ENCODE data around the gene AHDC1.
A peak's percentile ranks its signal among the peaks of the same experiment; 100 is the strongest.

AHDC1 gene

DNA sequence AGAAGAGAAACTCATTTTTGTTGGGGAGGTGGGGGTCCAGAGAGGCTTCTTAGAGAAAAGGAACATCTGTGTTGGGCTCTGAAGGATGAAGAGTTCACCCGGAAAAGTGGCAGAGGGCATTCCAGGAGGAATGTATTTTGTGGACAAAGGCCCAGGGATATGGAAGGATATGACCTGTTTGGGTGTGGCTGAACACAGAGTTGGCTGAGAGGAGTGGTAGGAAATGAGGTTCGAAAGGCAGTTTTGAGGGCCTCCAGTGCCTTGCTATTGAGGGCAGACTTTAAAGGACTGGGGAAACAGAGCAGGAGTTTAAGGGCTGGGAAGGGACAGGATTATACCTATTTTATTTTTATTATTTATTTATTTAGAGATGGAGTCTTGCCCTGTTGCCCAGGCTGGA is 86.6 kb downstream of the AHDC1 start:
- Histone ChIP-seq H3K27me3 (ENCODE audit: control insufficient read depth, insufficient read depth, low read length) (no peaks in the 10 kb centered on the region), H3K9me3 (replicated peaks; ENCODE audit: low read length) (no peaks in the 10 kb centered on the region), H3K9ac (ENCODE audit: low read depth, low read length) (no peak overlapping the region), H3K4me2 (ENCODE audit: low read length) (no peak overlapping the region), H3K4me3 (ENCODE audit: low read length) (no peak overlapping the region), H3K4me1 (ENCODE audit: control insufficient read depth, insufficient read depth, low read length) (peaks cover 34% of the 10 kb centered on the region), H3K36me3 (ENCODE audit: insufficient read depth, low read length) (no peaks in the 10 kb centered on the region)

DNA sequence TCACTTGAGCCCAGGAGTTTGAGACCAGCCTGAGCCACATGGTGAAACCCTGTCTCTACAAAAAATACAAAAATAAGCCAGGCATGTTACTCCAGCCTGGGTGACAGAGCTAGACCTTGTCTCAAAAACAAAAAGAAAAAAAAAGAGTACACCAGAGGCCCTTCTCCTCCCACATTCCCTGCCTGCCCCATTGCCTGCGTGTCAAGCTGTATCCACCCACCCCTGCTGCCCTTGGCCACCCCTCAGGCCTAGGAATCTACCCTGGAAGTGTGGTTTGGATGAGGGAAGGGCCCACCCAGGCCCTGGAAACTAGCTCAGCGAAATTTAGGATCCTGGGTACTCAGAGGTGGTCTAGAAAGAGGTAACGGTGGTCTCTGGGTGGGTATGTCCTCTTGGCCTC is 88.3 kb downstream of the AHDC1 start:
- Histone ChIP-seq H3K4me1 (ENCODE audit: control insufficient read depth, insufficient read depth, low read length) (peaks cover 17% of the 10 kb centered on the region), H3K9me3 (replicated peaks; ENCODE audit: low read length) (no peaks in the 10 kb centered on the region), H3K4me3 (ENCODE audit: low read length) (no peak overlapping the region), H3K9ac (ENCODE audit: low read depth, low read length) (no peak overlapping the region), H3K4me2 (ENCODE audit: low read length) (no peak overlapping the region), H3K36me3 (ENCODE audit: insufficient read depth, low read length) (no peaks in the 10 kb centered on the region), H3K27me3 (ENCODE audit: control insufficient read depth, insufficient read depth, low read length) (no peaks in the 10 kb centered on the region)

- H3K36me3 ChIP-seq (ENCODE audit: insufficient read depth, low read length): no peaks in the 10 kb centered on the region
- no peak overlapping the region for H3K9ac ChIP-seq (ENCODE audit: low read depth, low read length)
- H3K9me3 ChIP-seq (replicated peaks; ENCODE audit: low read length): no peaks in the 10 kb centered on the region
- H3K27me3 ChIP-seq (ENCODE audit: control insufficient read depth, insufficient read depth, low read length): no peaks in the 10 kb centered on the region
- no peak overlapping the region for H3K4me2 ChIP-seq (ENCODE audit: low read length)
- H3K4me1 ChIP-seq (ENCODE audit: control insufficient read depth, insufficient read depth, low read length): peaks cover under 1% of the 10 kb centered on the region
- H3K4me3 ChIP-seq (ENCODE audit: low read length): no peak overlapping the region
These were observed 90.0 kb downstream of the AHDC1 start for GRCh38 chr1:27513958-27514357.

- Histone ChIP-seq H3K27me3 (ENCODE audit: control insufficient read depth, insufficient read depth, low read length) (no peaks in the 10 kb centered on the region), H3K9ac (ENCODE audit: low read depth, low read length) (no peak overlapping the region), H3K36me3 (ENCODE audit: insufficient read depth, low read length) (no peaks in the 10 kb centered on the region), H3K4me1 (ENCODE audit: control insufficient read depth, insufficient read depth, low read length) (no peaks in the 10 kb centered on the region), H3K9me3 (replicated peaks; ENCODE audit: low read length) (no peaks in the 10 kb centered on the region), H3K4me2 (ENCODE audit: low read length) (no peak overlapping the region), H3K4me3 (ENCODE audit: low read length) (no peak overlapping the region)
These were observed 90.4 kb downstream of the AHDC1 start for GRCh38 chr1:27513528-27513927.

DNA sequence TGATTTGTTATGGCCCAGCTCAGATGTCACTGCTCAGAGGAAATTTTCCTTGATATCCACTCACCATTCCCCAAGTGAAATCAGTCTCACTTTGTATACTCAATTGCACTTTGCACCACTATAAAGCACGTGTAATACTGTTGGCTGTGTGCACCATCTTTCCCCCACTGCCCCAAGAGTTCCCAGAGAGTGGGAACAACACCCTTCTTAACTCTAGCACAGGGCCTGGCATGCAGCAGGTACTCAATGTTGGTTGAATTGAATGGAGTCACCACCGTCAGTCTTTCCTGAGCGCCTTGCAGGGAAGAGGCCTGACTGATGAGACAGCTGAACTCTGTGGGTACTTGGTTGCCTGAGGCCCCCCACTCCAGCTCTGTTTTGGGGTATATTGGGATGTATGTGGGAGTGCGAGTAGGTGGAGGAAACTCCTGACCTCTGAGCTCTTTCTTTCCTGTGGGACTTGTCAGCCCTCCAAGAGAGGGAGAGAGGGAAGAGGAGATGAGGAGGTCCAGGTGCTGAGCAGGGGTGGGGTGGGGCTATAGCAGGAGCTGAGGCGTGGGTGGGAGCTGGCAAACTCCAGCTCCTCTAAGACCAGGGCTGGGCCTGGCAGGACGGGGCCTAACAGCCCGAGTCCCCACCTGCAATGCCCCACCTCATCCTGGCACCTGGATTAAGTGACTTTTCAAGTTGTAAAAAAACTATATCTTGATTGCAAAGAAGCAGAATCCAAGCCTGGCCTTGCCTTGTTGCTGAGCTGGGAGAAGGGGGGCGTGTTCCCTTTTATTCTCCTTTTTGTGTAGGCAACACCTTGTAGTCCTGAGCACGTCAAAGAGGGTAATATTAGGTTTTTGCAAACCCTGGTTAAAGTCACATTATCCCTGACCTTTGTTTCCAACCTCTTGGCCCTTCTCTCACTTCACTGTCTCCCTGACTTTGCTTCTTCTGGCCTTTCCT is 94.5 kb downstream of the AHDC1 start:
- Histone ChIP-seq H3K4me2 (ENCODE audit: low read length) (no peak overlapping the region), H3K4me1 (ENCODE audit: control insufficient read depth, insufficient read depth, low read length) (peaks cover 11% of the 10 kb centered on the region), H3K4me3 (ENCODE audit: low read length) (no peak overlapping the region)

DNA sequence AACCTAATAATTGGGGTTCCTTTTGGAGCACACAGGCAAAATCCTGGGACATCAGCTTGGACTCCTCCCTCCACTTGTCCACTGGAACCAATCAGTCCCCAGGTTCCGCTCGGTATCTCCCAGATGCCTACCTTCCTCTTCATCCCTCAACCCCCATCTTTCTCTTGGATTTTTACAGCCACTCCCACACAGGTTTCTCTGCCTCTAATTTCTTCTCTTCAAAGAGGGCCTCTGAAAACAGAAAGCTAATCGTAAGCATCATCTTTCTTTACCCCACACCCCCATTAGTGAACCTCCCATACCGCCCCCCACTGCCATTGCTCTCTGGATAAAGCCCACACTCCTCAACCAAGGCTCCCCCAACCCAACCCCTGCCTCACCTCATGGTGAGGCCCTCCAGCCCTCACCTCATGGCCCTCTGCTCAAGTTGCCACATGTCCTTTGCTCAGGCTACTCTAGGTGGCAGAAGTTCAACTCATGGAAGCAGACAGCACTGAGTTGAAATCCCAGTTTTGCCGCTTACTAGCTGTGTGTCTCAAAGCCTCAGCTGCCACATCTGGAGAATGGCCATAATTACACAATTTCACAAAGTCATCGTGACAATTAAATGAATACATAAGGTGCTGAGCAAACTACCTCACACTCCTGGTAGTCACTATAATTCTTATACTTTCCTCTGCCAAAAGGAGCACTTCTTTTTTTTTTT is 95.8 kb downstream of the AHDC1 start:
- no peak overlapping the region for H3K4me2 ChIP-seq (ENCODE audit: low read length)
- peaks cover 20% of the 10 kb centered on the region for H3K4me1 ChIP-seq (ENCODE audit: control insufficient read depth, insufficient read depth, low read length)
- no peak overlapping the region for H3K4me3 ChIP-seq (ENCODE audit: low read length)
- no peaks in the 10 kb centered on the region for H3K36me3 ChIP-seq (ENCODE audit: insufficient read depth, low read length)
- H3K9me3 ChIP-seq (replicated peaks; ENCODE audit: low read length): no peaks in the 10 kb centered on the region
- H3K27me3 ChIP-seq (ENCODE audit: control insufficient read depth, insufficient read depth, low read length): no peaks in the 10 kb centered on the region
- no peak overlapping the region for H3K9ac ChIP-seq (ENCODE audit: low read depth, low read length)

More for the DNA sequence above, 94.5 kb downstream of the AHDC1 start:
- Histone ChIP-seq H3K9ac (ENCODE audit: low read depth, low read length) (no peak overlapping the region), H3K27me3 (ENCODE audit: control insufficient read depth, insufficient read depth, low read length) (no peaks in the 10 kb centered on the region), H3K9me3 (replicated peaks; ENCODE audit: low read length) (no peaks in the 10 kb centered on the region), H3K36me3 (ENCODE audit: insufficient read depth, low read length) (no peaks in the 10 kb centered on the region)

GRCh38 chr1:27506703-27507102 is 97.2 kb downstream of the AHDC1 start:
- H3K27me3 ChIP-seq (ENCODE audit: control insufficient read depth, insufficient read depth, low read length): no peaks in the 10 kb centered on the region
- H3K9me3 ChIP-seq (replicated peaks; ENCODE audit: low read length): no peaks in the 10 kb centered on the region
- no peaks in the 10 kb centered on the region for H3K36me3 ChIP-seq (ENCODE audit: insufficient read depth, low read length)
- H3K4me1 ChIP-seq (ENCODE audit: control insufficient read depth, insufficient read depth, low read length): peaks cover 20% of the 10 kb centered on the region
- H3K4me3 ChIP-seq (ENCODE audit: low read length): no peak overlapping the region
- H3K9ac ChIP-seq (ENCODE audit: low read depth, low read length): no peak overlapping the region
- no peak overlapping the region for H3K4me2 ChIP-seq (ENCODE audit: low read length)

- Histone ChIP-seq H3K27me3 (ENCODE audit: control insufficient read depth, insufficient read depth, low read length) (no peaks in the 10 kb centered on the region), H3K4me2 (ENCODE audit: low read length) (no peak overlapping the region), H3K4me3 (ENCODE audit: low read length) (no peak overlapping the region), H3K9me3 (replicated peaks; ENCODE audit: low read length) (no peaks in the 10 kb centered on the region), H3K36me3 (ENCODE audit: insufficient read depth, low read length) (no peaks in the 10 kb centered on the region), H3K4me1 (ENCODE audit: control insufficient read depth, insufficient read depth, low read length) (peaks cover 20% of the 10 kb centered on the region), H3K9ac (ENCODE audit: low read depth, low read length) (peak overlapping the region; percentile 47)
These were observed 98.6 kb downstream of the AHDC1 start for GRCh38 chr1:27505420-27505680.

DNA sequence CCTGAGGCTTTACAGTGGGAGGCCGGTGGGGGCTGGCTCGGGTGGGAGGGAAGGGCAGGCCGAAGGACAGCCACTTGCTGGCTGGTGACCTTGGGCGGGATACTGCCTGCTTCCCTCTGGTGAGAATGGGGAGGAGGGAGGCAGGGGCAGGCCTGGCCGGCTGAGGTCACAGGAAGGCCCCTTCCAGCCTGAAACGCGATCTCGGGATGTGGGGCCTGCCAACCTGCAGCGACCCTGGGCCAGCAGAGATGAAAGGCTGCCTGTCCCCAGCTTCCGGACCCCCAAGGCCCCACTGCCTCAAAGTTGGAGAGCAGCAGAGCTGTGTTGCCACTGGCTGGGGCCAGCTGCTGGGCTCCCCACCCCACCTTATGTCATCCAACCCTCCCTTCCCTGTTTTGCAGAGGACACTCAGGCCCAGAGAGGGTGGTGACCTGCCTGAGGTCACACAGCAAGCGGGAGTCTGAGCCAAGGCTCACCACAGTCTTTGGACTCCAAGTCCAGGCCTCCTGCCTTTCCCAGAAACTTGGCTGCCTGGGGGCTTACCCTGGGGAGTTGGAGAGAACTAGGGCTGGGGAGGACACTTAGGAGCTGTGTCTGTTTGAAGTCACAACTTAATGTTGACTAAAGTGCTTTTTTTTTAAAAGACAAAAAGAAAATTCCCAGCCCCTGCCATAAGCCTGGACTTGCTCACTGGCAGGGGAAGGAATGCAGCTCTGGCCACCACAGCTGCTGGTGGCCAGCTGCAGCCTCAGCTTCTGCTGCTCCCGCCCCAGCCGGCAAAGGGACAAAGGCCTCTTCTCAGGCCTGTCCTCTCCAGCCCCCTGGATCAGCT is 99.1 kb downstream of the AHDC1 start:
- Histone ChIP-seq H3K4me1 (ENCODE audit: control insufficient read depth, insufficient read depth, low read length) (peaks cover 20% of the 10 kb centered on the region), H3K9ac (ENCODE audit: low read depth, low read length) (peak overlapping the region; percentile 47), H3K27me3 (ENCODE audit: control insufficient read depth, insufficient read depth, low read length) (no peaks in the 10 kb centered on the region), H3K4me2 (ENCODE audit: low read length) (peak overlapping the region; percentile 39), H3K4me3 (ENCODE audit: low read length) (no peak overlapping the region), H3K9me3 (replicated peaks; ENCODE audit: low read length) (no peaks in the 10 kb centered on the region), H3K36me3 (ENCODE audit: insufficient read depth, low read length) (no peaks in the 10 kb centered on the region)

- Histone ChIP-seq H3K9ac (ENCODE audit: low read depth, low read length) (peak overlapping the region; percentile 67), H3K36me3 (ENCODE audit: insufficient read depth, low read length) (no peaks in the 10 kb centered on the region), H3K4me1 (ENCODE audit: control insufficient read depth, insufficient read depth, low read length) (peaks cover 20% of the 10 kb centered on the region), H3K4me2 (ENCODE audit: low read length) (peak overlapping the region; percentile 36), H3K9me3 (replicated peaks; ENCODE audit: low read length) (no peaks in the 10 kb centered on the region), H3K27me3 (ENCODE audit: control insufficient read depth, insufficient read depth, low read length) (no peaks in the 10 kb centered on the region), H3K4me3 (ENCODE audit: low read length) (peak overlapping the region; percentile 28)
These were observed 99.9 kb downstream of the AHDC1 start for GRCh38 chr1:27503844-27504587.

GRCh38 chr1:27503033-27503432 is 100.9 kb downstream of the AHDC1 start:
- Histone ChIP-seq H3K4me1 (ENCODE audit: control insufficient read depth, insufficient read depth, low read length) (peaks cover 20% of the 10 kb centered on the region), H3K4me3 (ENCODE audit: low read length) (no peak overlapping the region), H3K27me3 (ENCODE audit: control insufficient read depth, insufficient read depth, low read length) (no peaks in the 10 kb centered on the region), H3K9ac (ENCODE audit: low read depth, low read length) (no peak overlapping the region), H3K4me2 (ENCODE audit: low read length) (no peak overlapping the region), H3K36me3 (ENCODE audit: insufficient read depth, low read length) (no peaks in the 10 kb centered on the region), H3K9me3 (replicated peaks; ENCODE audit: low read length) (no peaks in the 10 kb centered on the region)
